Naive B cell (primary cell): Measurements from ENCODE around the gene HRAS. TPM values are rescaled to one million over a fixed set of nuclear protein-coding genes. Genes with fewer than 3 reads are reported as not detected.

Source experiments
- polyA plus RNA-seq, 6 donors: library from polyadenylated mRNA; unstranded; fragments of 300-500 nt; fragmentation: Illumina TruSeq; gene quantifications; one replicate each; pipeline ENCODE4 v1.2.3, GENCODE V29; 2021; ENCODE audit warnings: low read depth in 6 of 6

The HRAS gene
- polyA plus RNA-seq, 6 donors from 2014 or later = 11.2 to 25.1 (median 13.8) TPM

Other genes with a start within 250 kb of the HRAS start
- gene PGGHG, start 246.4 kb downstream of the HRAS start, polyA plus RNA-seq = 1 to 10 TPM; 3.4 to 8.3 (median 4.3) TPM
- not detected for gene IFITM5, start 236.1 kb downstream of the HRAS start, polyA plus RNA-seq
- 1,000 to 10,000 TPM in 4 of 6 donors, 100 to 1,000 TPM in 2; 915 to 1,467 (median 1,288) TPM for gene IFITM2, start 227.8 kb downstream of the HRAS start, polyA plus RNA-seq
- 100 to 1,000 TPM; 152 to 299 (median 164) TPM for gene IFITM1, start 221.5 kb downstream of the HRAS start, polyA plus RNA-seq
- gene IFITM3, start 214.7 kb downstream of the HRAS start, polyA plus RNA-seq = 100 to 1,000 TPM in 1 of 6 donors, 10 to 100 TPM in 3, 1 to 10 TPM in 1, under 1 TPM in 1; 0.71 to 178 (median 64.1) TPM
- not detected for gene B4GALNT4, start 166.1 kb downstream of the HRAS start, polyA plus RNA-seq
- gene PKP3, start 141.4 kb downstream of the HRAS start, polyA plus RNA-seq = under 1 TPM in 2 of 6 donors, not detected in 4; 0.09 to 0.13 TPM
- 10 to 100 TPM; 30.4 to 72.0 (median 53.5) TPM for gene SIGIRR, start 120.6 kb downstream of the HRAS start, polyA plus RNA-seq
- gene ANO9, start 93.6 kb downstream of the HRAS start, polyA plus RNA-seq = 1 to 10 TPM in 5 of 6 donors, not detected in 1; 1.9 to 4.5 (median 3.4) TPM
- gene PTDSS2, start 85.3 kb downstream of the HRAS start, polyA plus RNA-seq = 10 to 100 TPM in 4 of 6 donors, 1 to 10 TPM in 2; 5.5 to 12.3 (median 10.3) TPM
- 100 to 1,000 TPM in 4 of 6 donors, 10 to 100 TPM in 2; 73.2 to 132 (median 114) TPM for gene RNH1, start 28.3 kb downstream of the HRAS start, polyA plus RNA-seq
- gene LRRC56, start 2.0 kb upstream of the HRAS start, polyA plus RNA-seq = 1 to 10 TPM in 2 of 6 donors, under 1 TPM in 3, not detected in 1; 0.66 to 1.6 (median 0.92) TPM
- 1 to 10 TPM; 2.1 to 4.8 (median 2.9) TPM for gene LMNTD2, start 25.2 kb upstream of the HRAS start, polyA plus RNA-seq
- 10 to 100 TPM; 17.3 to 31.5 (median 23.5) TPM for gene RASSF7, start 25.4 kb upstream of the HRAS start, polyA plus RNA-seq
- 10 to 100 TPM in 1 of 6 donors, 1 to 10 TPM in 5; 2.3 to 16.4 (median 5.2) TPM for gene PHRF1, start 40.9 kb upstream of the HRAS start, polyA plus RNA-seq
- gene IRF7, start 80.4 kb upstream of the HRAS start, polyA plus RNA-seq = 10 to 100 TPM; 28.5 to 89.8 (median 50.2) TPM
- gene CDHR5, start 89.4 kb upstream of the HRAS start, polyA plus RNA-seq = not detected
- not detected for gene SCT, start 91.6 kb upstream of the HRAS start, polyA plus RNA-seq
- not detected for gene DRD4, start 101.7 kb upstream of the HRAS start, polyA plus RNA-seq
- gene DEAF1, start 159.6 kb upstream of the HRAS start, polyA plus RNA-seq = 10 to 100 TPM; 16.7 to 39.8 (median 24.7) TPM
- gene TMEM80, start 160.2 kb upstream of the HRAS start, polyA plus RNA-seq = 10 to 100 TPM; 31.5 to 41.0 (median 36.6) TPM
- 1 to 10 TPM; 1.3 to 7.6 (median 3.3) TPM for gene EPS8L2, start 170.7 kb upstream of the HRAS start, polyA plus RNA-seq
- 100 to 1,000 TPM; 156 to 201 (median 164) TPM for gene TALDO1, start 211.9 kb upstream of the HRAS start, polyA plus RNA-seq
- 10 to 100 TPM in 1 of 6 donors, 1 to 10 TPM in 4, not detected in 1; 4.5 to 14.1 (median 7.0) TPM for gene GATD1, start 241.9 kb upstream of the HRAS start, polyA plus RNA-seq